Activated effector memory CD4-positive, alpha-beta T cell treated with anti-CD3 and anti-CD28 coated beads, Interleukin-2, amount 50 U/mL, for 16 hours (primary cell): ENCODE measurements around the gene USF3.
"Not testable (repeated sequence)": the region's sequence is repeated elsewhere in the genome, so short reads cannot be mapped to it uniquely, and the experiment has no call there.

Experiments used
- DNase-seq: peaks from one replicate; pipeline ENCODE4 v3.0.0-alpha.2; 2020

Gene USF3

DNA sequence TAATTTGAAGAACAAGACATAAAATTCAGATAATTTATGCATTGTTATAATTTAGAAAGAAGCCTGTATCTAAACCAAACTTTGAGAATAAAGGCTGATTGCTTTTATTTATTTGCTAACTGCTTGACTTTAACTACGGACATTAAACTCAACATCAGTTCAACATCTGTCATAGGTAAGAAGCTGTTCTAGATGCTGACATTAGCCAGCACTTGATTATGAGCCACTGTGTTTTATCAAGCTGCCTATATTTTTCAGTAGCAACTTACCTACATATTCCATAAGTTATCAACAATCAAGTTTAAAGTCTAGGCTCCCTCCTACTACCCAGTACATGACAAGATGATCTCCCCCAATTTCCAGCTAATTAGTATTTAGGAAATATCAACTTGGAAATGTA is 42.1 kb downstream of the USF3 start:
- no peak for DNase-seq

DNA sequence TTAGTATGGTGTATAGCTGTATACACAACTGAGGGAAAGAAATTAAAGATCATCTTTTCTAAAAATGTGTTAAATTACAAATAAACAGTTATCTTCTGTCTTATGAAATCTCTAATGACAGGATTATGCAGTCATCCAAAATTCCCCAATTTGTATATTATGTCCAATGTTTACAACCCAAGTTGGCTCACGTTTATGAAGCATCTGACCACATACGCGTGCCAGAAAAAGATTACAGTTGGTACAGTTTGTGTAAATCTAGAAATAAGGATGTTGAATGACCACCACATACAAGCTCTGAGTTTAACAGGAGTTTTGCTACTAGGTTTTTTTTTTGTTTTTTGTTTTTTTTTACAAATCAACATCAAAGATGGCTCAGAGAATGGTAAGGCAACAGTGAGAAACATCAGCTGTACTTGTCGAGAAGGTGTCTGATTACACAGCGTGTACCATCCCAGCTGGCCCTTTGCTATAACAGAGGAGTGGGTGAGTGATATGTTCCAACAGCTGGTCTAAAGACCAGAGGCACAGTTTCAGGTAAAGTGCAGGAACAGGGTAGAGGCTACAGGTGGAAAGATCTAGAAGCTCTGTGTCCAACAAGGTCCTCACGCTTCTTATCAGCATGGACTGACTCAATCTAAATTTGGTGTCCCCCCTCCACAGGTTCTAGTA is 47.1 kb downstream of the USF3 start:
- no peak for DNase-seq

DNA sequence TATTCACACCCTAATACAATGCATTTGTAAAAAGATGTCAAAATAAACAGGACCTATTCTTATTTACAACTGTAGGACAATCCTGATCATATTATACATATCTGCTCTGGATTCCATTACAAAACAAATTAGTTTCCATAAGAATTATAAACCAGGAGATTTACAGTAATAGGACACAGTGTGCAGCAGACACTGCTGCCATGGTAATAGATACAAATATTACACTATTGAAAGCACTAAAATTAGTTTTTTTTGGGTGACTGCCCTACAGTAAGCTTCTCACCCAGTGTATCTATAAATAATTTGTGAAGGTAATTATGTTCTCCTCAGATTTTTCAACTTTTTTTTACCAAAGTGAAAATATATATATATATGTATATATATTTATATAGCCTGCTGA is 47.9 kb downstream of the USF3 start:
- DNase-seq, result no peak

DNA sequence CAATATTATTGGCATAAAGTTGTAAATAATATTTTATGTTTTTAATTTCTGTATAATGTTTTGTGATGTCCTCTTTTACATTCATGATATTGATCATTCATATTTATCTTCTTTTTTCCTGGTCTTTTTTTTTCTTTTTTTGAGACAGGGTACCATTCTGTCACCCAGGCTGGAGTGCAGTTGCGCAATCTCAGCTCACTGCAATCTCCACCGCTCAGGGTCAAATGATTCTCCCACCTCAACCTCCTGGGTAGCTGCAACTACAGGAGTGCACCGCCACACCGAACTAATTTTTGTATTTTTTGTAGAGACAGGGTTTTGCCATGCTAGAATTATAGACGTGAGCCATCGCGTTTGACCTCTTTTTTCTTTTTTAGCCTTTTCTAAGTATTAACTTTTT is 52.9 kb downstream of the USF3 start:
- DNase-seq, result no peak

DNA sequence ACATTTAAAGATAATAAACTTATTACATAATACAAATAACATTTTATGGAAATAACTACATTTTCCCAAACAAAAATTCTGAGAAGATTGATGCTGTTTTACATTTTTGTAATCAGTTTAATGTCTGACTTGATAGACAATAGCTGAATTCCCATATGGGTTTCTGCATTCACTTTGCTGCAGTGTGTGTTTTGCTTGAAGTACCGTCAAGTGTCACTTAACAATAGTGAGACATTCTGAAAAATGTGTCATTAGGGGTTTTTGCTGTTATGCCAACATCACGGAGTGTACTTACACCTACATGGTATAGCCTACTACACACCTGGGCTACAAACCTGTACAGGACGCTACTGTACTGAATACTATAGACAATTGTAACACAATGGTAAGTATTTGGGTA is 57.5 kb downstream of the USF3 start:
- no peak for DNase-seq

DNA sequence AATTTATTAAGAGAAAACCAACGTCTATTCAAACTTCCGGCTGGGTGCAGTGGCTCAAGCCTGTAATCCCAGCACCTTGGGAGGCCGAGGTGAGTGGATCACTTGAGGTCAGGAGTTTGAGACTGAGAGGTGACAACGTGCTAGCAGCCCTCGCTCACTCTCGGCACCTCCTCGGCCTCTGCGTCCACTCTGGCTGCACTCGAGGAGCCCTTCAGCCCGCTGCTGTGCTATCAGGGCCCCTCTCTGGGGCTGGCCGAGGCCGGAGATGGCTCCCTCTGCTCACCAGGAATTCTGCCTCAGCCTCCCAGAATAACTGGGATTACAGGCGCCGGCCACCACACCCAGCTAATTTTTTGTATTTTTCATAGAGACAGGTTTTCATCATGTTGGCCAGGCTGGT is 58.7 kb downstream of the USF3 start:
- DNase-seq, result no peak

DNA sequence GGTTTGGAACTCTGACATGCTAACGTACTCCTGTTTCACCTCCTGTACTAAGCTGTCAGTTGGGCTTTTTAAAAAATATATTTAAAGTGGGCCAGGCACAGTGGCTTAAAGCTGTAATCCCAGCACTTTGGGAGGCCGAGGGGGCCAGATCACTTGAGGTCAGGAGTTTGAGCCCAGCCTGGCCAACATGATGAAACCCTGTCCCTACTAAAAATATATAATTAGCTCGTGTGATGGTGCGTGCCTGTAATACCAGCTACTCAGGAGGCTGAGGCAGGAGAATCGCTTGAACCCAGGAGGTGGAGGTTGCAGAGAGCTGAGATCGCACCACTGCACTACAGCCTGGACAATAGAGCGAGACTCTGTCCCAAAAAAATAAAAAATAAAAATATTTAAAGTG is 60.4 kb downstream of the USF3 start:
- not testable (repeated sequence) for DNase-seq

DNA sequence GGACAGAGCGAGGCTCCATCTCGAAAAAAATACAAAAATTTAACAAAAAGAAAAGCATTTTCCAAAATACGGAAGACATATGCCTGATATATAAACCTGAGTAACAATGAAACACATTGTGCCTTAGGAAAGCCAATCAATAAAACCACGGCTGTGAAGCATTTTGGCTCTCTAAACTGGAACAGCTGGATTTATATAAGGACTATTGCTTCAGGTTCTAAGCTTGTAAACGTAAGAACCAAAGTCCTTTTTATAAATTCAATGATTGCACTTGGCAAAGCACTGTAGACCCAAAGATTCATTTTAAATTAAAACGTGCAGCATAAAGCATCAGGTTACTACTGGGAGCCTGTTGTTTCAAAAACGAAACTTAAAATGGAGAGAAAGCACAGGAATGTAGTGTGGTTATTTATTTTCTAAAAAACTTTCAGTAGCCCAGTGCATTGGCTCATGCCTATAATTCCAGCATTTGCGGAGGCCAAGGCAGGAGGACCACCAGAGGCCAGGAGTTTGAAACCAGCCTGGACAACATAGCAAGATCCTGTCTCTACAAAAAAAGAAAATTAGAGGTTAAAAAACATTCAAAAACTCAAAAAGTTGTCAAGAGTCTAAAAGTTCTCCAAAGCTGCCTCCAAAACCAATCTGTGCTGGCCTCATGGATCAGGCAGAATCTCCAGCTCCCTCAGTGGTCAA is 61.5 kb downstream of the USF3 start:
- DNase-seq, result no peak

DNA sequence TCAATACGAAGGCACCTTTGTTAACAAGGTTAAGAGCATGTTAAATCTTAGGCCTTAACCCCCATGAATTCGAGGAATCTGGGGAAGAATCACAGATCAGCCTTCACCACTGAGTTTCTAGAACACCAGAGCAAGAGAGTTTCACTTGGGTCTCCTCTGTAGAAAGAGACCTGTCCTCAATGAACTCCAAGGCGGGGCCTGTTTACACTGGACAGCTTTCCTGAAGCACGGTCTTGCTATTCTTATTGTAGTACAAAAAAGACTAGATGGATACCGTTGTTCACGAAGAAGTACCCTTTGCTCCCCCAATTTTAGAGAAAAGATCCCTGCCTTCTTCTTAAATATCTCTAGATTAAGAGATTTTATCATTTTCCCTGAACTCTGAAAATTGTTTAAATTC is 64.9 kb downstream of the USF3 start:
- DNase-seq, result no peak

DNA sequence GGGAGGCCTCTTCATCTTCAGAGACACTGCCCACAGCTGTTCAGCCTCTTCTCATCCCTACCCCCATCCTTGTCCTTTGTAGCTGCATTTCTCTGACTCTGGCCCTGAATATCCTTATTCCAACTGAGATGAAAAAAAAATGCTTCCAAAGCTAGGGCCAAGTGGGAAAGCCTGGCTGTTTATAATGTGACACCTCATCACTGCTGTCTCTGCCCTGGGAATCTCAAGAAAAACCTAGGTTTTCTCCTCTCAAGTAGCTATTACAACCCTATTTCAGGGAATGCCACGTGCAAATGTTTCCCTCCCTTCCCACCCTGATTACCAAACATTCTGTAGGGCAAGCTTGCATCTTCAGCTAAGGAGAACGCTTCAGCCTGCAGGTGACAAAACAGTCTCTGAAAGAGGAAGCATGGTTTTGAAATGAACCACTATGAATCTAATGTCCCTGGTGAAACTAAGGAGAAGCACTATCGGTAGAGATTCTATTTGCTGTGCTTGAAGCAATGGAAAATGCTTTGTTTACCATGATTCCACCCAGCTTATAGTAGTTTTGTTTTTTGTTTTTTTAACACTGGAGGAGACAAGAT is 65.4 kb downstream of the USF3 start:
- no peak for DNase-seq

DNA sequence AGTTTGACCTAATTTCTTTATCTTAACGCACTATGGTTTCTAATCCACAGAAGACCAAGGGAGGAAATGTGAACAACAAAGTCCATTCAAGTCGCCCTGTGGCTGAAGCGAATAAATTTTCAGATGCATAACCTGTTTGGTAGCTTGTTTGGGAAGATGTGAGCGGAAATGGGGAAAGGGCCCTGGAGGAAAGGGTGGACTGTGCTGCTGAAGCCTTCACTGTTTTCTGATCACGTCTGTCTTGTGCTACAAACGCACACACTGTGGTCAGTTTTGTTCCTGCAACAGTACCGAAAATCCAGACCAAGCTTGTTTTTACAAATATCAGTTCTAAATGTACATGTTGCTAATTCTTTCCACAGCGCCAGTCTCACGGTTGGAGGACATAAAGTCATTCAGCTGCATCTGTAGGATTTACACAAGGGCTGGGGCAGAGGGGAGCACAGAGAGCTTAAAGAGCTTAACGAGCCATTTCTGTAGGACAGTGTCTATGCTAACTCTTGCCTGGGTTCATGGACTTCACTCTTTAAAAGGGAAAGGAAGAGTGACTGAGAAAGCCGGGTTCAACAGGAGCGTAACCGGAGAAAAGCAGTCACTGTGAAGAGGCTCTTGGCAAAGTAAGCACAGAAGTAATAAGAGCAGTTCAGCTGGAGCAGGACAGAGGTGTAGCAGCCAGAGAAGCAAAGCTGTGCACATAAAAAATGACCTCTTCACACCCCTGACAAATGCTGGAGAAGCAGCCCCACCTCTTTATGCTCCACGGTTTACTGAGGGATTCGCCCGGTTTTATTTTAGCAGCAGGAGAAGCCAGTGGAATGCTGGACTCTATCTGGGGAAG is 66.6 kb downstream of the USF3 start:
- no peak for DNase-seq

DNA sequence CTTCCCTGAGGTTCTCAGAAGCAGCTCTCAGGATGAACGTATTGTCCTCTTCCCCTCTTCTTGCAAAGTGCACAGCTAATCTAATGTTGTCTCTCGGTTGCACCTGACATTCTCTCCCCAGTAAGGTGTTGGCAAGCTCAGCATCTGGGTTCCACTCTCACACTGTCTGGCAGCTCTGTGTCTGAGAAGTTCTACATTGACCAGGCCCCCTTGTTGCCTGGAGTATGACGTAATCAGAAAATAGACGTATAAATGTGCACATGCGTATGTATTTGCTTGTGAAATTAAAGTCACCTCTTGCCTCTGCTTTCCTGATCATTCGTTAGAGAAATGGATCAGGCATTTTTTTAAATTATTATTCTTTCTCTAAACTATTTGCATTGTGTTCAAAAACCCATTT is 67.7 kb downstream of the USF3 start:
- no peak for DNase-seq

DNA sequence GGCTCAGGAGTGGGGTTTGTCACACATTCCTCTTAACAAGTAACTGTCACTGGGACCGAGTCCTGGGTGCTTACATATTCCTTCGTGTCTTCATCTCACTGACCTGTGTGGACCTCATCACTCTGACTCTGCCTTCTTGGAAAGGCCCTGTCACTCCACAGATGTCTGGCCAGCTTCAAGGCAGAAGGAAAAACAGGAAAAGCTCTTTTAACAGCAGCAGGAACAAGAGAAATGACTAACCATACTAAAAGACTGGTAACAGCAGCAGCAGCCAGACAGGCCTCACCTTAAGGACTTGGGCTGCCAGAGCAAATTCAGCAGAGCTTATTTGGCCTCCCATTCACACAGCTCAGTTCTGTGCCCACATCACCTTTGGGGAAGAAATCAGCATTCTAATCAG is 68.1 kb downstream of the USF3 start:
- DNase-seq, result no peak

DNA sequence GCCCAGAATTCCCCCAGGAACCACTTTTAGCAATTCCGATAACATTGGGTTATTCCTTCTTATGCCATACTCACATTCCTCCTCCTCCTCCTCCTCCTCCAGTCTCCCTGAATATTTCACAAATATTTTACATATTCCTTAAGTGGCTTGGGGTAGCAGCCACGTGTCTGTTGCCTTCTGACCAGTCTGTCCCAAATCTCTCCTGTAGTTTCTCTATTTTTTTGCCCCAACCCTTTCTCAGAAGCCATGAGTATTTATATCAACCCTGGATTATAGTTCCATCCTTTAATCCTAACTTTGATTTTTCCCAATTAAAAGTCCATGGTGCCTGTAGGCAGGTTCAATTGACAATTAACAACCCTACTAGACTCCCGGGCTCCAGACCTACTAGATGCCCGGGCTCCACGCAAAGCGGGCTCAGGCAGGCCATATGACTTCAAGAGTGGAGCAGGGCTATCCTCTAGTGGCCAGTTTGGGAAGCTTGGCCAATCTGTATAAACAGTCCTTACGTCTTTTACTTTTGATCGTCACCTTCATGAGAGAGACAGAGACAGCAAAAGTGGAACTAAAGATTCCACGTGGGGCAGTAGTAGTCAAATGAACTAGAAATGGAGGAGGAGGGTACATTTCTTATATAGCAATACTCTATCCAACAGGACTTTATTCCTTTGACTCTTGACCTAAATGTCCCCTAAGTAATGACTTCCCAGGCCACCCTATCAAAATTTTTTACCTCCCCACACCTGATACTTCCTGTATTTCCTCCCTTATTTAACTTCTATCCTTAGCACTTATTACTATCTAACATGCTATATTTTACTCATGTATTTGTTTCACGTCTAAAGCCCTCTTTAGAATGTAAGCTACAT is 69.7 kb downstream of the USF3 start:
- DNase-seq, result no peak

DNA sequence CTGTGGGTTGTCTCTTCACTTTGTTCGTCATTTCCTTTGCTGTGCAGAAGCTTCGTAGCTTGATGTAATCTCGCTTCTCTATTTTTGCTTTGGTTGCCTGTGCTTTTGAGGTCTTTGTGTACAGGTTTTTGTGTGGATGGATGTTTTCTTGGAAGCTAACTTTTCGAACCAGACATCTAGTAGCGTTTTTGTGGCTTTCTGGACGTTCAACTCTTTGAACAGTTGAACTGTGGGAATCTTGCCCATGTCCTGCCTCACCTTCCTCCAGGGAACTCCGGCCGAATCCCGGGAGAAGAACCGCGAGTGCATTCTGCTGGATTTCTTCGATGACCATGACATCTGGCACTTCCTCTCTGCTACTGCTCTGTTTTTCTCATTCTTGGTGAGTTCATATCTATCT is 70.6 kb downstream of the USF3 start:
- DNase-seq, result no peak

DNA sequence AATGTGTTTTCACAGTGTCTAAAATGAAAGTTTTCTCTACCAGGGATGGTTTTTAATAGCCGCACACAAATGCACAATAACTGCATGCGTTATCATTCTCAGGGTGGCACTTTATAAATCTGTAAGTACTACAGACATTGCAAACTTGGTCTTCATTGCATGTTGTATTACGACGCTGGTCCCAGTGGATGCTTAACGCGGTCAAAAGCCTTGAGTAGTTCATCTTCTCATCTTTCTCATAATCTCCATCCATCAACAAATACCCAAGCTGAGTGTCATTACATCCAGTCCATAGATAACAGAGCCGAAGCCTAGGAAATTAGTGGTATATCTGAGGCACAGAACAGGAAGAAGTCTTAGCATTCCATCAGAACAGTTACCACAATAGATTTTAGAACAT is 72.6 kb downstream of the USF3 start:
- no peak for DNase-seq

DNA sequence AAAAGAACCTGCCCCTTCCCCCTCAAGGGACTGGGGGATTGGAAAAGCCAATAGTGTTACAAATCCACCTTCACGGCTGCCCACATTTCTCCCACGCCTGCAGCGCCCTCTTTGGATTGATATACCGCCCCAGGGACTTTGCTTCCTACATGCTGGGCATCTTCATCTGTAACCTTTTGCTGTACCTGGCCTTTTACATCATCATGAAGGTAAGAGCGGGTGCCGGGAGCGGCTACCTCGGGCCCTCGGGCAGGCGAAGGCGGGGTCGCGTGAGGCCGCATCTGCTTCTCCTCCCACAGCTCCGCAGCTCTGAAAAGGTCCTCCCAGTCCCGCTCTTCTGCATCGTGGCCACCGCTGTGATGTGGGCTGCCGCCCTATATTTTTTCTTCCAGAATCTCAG is 73.1 kb downstream of the USF3 start:
- DNase-seq, result no peak

DNA sequence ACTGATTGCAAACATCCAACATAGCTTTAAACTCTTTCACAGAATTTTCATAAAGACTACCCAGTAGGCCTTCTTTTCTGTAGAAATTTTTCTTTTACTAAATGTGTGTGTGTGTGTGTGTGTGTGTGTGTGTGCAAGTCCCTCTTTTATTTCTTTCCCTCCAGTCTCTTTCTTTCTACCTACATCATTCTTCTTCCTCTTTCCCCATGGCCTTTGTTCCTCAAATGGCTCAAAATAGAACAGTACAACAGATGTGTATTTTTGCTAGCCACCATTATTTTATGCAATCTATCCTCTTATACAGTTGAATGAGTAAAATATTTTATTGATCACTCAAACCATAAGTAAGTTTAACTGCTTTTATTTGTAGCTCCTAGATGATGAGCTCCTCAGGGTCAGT is 76.4 kb downstream of the USF3 start:
- DNase-seq, result no peak

DNA sequence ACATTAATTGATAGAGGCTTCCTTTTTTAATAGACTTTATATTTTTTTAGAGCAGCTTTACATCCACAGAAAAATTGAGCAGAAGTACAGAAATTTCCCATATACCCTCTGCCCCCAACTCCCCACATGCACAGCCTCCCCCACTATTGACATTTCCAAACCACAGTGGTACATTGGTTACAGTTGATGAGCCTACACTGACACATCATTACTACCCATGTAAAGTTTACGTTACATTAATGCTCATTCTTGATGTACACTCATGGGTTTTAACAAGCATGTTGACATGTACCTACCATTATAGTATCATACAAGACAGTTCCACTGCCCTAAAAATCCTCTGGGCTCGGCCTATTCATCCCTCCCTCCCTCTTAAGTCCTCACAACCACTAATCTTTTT is 78.7 kb downstream of the USF3 start:
- DNase-seq, result no peak

DNA sequence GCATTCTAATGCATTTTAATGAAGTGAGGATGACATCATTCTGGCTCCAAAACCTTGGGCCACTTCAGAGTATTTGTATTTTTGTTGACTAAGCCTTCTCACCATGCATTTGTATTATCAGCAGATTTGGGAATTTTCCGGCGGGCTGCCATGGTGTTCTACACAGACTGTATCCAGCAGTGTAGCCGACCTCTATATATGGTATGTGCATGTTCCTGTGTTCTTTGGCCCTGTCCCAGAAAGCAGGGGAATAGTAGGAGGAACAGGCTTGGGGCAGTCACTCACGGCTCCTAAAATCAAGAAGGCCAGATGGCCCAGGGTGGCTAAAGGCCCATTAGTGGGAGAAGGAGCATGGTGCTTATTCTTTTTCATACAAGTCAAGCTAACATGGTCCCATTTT is 80.5 kb downstream of the USF3 start:
- DNase-seq, result no peak

DNA sequence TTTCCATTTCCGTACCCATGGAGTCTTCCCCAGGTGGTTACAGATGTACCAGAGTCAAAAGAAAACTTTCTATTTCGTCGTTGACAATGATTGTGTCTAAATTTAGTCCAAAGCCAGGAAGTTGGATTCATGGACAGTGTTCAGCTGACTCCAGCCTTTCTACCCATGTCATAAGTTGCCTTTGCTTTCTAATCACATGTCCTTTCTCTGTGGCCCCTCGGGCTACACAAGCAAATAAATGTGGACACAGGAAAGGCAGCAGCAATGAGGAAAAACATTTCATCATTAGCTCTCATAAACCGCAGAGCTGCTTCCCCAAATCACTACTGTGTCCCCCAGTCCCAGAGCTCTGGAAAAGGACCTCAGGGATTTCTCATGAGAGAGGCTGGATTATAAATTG is 82.0 kb downstream of the USF3 start:
- DNase-seq, result no peak

DNA sequence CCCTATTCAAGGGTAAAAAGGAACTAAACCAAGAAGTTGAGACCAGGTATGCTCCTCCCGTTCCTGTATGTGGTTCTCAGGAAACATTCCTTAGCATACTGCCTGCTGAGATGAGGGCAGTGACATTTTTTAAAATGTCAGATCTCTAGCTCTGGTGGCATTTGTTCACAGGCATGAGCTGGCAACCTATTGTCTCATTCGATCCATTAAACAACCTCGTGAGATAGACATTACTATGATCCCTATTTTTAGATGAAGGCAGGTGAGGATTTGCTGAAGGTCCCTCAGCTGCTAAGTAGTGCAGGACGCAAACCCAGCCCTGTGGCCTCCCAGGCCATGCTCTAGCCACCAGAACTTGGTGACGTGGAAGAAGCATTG is 89.2 kb downstream of the USF3 start:
- DNase-seq, result no peak
